HCT116 (cell line): ENCODE measurements around the gene PCDH1. TPM values are rescaled to one million over a fixed set of nuclear protein-coding genes. Genes with fewer than 3 reads are reported as not detected.

Source experiments
- ATAC-seq: fragments of 200-7000 bp; cut with Tn5 transposase; 2 replicates; pipeline ENCODE4 v1.9.1; 2020; ENCODE audit warnings: mild to moderate bottlenecking, moderate library complexity
- BruUV-seq: library from RNA; stranded (reverse); fragments of 400-500 nt; replicated peaks from 2 replicates; lab custom pipeline; 2021; lab: Mats Ljungman, UMichigan
- CTCF ChIA-PET: fragments of 300-600 bp; sonication (Branson Sonifier 250); formaldehyde crosslinking; loops from one replicate; lab custom pipeline; 2021; ENCODE audit warnings: antibody characterized with exemption; lab: Charles Lee
- POLR2A ChIA-PET: fragments of 300-600, 350-600 bp; sonication (Branson Sonifier 250); formaldehyde crosslinking; loops from one replicate; lab custom pipeline; 2021; ENCODE audit warnings: antibody characterized with exemption; lab: Charles Lee
- RAD21 ChIA-PET, 2 experiments: fragments of 300-600 bp; sonication (Branson Sonifier 250); formaldehyde crosslinking; loops; one replicate each; lab custom pipeline; 2023; ENCODE audit warnings: low total read pairs in 2 of 2; ENCODE audit not compliant: uncharacterized antibody in 2 of 2, unreplicated experiment in 2 of 2, low non-redundant PET in 1 of 2; lab: Charles Lee
- DNase-seq: peaks from one replicate; pipeline ENCODE4 v3.0.0-alpha.2; 2010; ENCODE audit warnings: low read depth, low spot score
- H2AFZ ChIP-seq: fragments of 200-600 bp; shearing (Covaris generic), sonication (generic); 2 replicates; pipeline ENCODE4 v1.6.1; 2017; ENCODE audit warnings: low read depth, mixed run types, mixed read lengths, antibody characterized with exemption, low read length; ENCODE audit not compliant: poor library complexity, severe bottlenecking
- H3K27ac ChIP-seq: 2 replicates; pipeline ENCODE4 v1.5.1; 2012; ENCODE audit warnings: low read depth, low read length
- H3K27me3 ChIP-seq: fragments of 200-600 bp; sonication (generic); 2 replicates; pipeline ENCODE4 v1.6.1; 2016; ENCODE audit warnings: mixed run types, low read length, mixed read lengths; ENCODE audit not compliant: insufficient read depth
- H3K36me3 ChIP-seq, 2 experiments: fragments of 200-500 bp in 1 of 2; fragments of 200-600 bp in 1 of 2; sonication (Bioruptor generic) in 1 of 2; sonication (generic) in 1 of 2; 2 replicates each; pipeline versions ENCODE4 v1.5.1 to v1.6.1; 2014 to 2016; ENCODE audit warnings: low read length in 2 of 2, inconsistent platforms in 1 of 2, mixed read lengths in 1 of 2, mixed run types in 1 of 2; ENCODE audit not compliant: insufficient read depth in 2 of 2, control insufficient read depth in 1 of 2
- H3K4me1 ChIP-seq, 2 experiments: fragments of 200-600 bp in 1 of 2; sonication (generic) in 1 of 2; 2 replicates each; pipeline versions ENCODE4 v1.5.1 to v1.6.1; 2012 to 2017; ENCODE audit warnings: low read length in 2 of 2, inconsistent platforms in 1 of 2, mild to moderate bottlenecking in 1 of 2, mixed read lengths in 1 of 2, mixed run types in 1 of 2, moderate library complexity in 1 of 2; ENCODE audit not compliant: insufficient read depth in 2 of 2, control insufficient read depth in 1 of 2
- H3K4me2 ChIP-seq: fragments of 200-600 bp; sonication (generic); 2 replicates; pipeline ENCODE4 v1.6.1; 2017; ENCODE audit warnings: mixed run types, low read length, mixed read lengths
- H3K4me3 ChIP-seq, 2 experiments: fragments of 200-600 bp in 1 of 2; sonication (generic) in 1 of 2; replicated peaks in 1 of 2; 2 replicates each; pipeline ENCODE4 v1.5.1; 2011 to 2016; ENCODE audit warnings: low read length in 2 of 2, control low read depth in 1 of 2, low read depth in 1 of 2, mild to moderate bottlenecking in 1 of 2, mixed read lengths in 1 of 2, mixed run types in 1 of 2
- H3K79me2 ChIP-seq: fragments of 200-600 bp; sonication (generic); 2 replicates; pipeline ENCODE4 v1.6.1; 2017; ENCODE audit warnings: mild to moderate bottlenecking, mixed run types, low read length, moderate library complexity, mixed read lengths; ENCODE audit not compliant: insufficient read depth
- H3K9ac ChIP-seq: fragments of 200-600 bp; sonication (generic); 2 replicates; pipeline ENCODE4 v1.6.1; 2016; ENCODE audit warnings: low read length, mixed read lengths
- H3K9me2 ChIP-seq: fragments of 200-600 bp; sonication (generic), shearing (Covaris generic); 2 replicates; pipeline ENCODE4 v1.6.1; 2017; ENCODE audit warnings: mixed run types, mild to moderate bottlenecking, moderate library complexity; ENCODE audit not compliant: insufficient read depth
- H3K9me3 ChIP-seq, 2 experiments: fragments of 200-500 bp in 1 of 2; fragments of 200-600 bp in 1 of 2; sonication (Bioruptor generic) in 1 of 2; sonication (generic) in 1 of 2; 2 replicates each; pipeline ENCODE4 v1.6.1; 2014 to 2017; ENCODE audit warnings: low read length in 2 of 2, mixed read lengths in 2 of 2, inconsistent platforms in 1 of 2, low read depth in 1 of 2, mild to moderate bottlenecking in 1 of 2, mixed run types in 1 of 2, moderate library complexity in 1 of 2; ENCODE audit not compliant: control insufficient read depth in 1 of 2, insufficient read depth in 1 of 2
- H4K20me1 ChIP-seq: fragments of 200-600 bp; sonication (generic), shearing (Covaris generic); 2 replicates; pipeline ENCODE4 v1.6.1; 2017; ENCODE audit warnings: mixed run types, mild to moderate bottlenecking, moderate library complexity; ENCODE audit not compliant: insufficient read depth
- ATF3 ChIP-seq: IDR thresholded peaks from 2 replicates; pipeline ENCODE4 v1.6.1; 2012
- CTCF ChIP-seq, 3 experiments: fragments of 200-600 bp in 1 of 3; sonication (generic) in 1 of 3; IDR thresholded peaks in 2 of 3; conservative IDR thresholded peaks in 1 of 3; 2 replicates each; pipeline ENCODE4 v1.5.1; 2012 to 2017; ENCODE audit warnings: low read depth in 2 of 3, low read length in 2 of 3, antibody characterized with exemption in 1 of 3, borderline replicate concordance in 1 of 3, control low read depth in 1 of 3, mild to moderate bottlenecking in 1 of 3, mixed read lengths in 1 of 3, mixed run types in 1 of 3, moderate library complexity in 1 of 3; ENCODE audit not compliant: insufficient read depth in 1 of 3
- EZH2 ChIP-seq: fragments of 200-600 bp; sonication (generic); IDR thresholded peaks from 2 replicates; pipeline ENCODE4 v1.6.1; 2017; ENCODE audit warnings: antibody characterized with exemption, mixed run types
- FOSL1 ChIP-seq: IDR thresholded peaks from 2 replicates; pipeline ENCODE4 v1.6.1; 2012; ENCODE audit warnings: low read depth
- MAX ChIP-seq: IDR thresholded peaks from 2 replicates; pipeline ENCODE4 v1.6.1; 2012
- REST ChIP-seq: IDR thresholded peaks from 2 replicates; pipeline ENCODE4 v1.6.1; 2012; ENCODE audit warnings: low read depth
- SRF ChIP-seq: IDR thresholded peaks from 2 replicates; pipeline ENCODE4 v1.6.1; 2012; ENCODE audit warnings: low read depth
- TCF7L2 ChIP-seq: IDR thresholded peaks from 2 replicates; pipeline ENCODE4 v1.7.0; 2011; ENCODE audit warnings: borderline replicate concordance, inconsistent platforms; ENCODE audit not compliant: insufficient read depth, insufficient read length; ENCODE audit errors: extremely low read depth
- ZFX ChIP-seq: fragments of 450-650 bp; IDR thresholded peaks from 2 replicates; pipeline ENCODE4 v1.6.1; 2017
- intact Hi-C: fragments of 100-400 bp; cut with micrococcal nuclease; formaldehyde crosslinking; loops from 2 replicates; pipeline ENCODE4 v1.10.0; 2022
- total RNA-seq: library from RNA; stranded (reverse); gene quantifications from one replicate; pipeline ENCODE4 v1.2.1, GENCODE V29; 2021; ENCODE audit not compliant: unreplicated experiment

PCDH1 gene
- total RNA-seq, 1 experiment from 2014 or later = 24.2 TPM

DNA sequence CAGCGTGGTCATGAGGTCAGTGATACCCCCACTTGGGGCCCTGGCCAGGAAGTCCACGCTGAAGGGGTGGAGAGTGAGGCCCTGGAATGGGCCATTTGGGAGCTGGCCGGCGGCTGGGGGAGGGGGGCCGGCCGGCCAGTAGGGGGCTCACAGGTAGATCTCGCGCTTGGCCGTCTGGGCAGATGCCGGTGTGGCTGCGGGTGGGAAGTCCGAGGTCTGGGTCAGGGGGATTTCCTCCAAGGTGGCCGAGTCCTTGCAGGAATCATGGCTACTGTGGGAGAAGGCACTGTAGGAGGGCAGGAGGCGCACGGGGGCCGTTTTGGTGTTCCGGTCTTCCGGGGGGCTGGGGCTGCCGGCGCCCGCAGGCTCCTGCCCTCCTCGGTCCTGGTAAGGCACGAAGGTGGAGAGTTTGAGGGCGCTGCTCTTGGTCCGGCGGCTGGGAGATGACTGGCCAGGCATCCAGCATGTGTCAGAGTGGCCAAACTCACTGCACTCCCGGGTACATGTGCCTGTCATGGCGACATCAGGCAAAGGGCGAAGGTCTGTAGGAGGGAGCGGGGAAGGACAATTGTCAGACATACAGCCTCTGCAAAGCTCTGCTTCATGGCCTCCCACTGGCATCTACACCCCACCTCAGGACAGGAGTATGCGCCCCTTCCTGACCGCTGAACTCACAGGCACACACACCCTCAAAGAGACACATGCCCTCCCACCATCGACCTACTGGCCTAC is 24.1 kb downstream of the PCDH1 start:
- Histone ChIP-seq H3K27ac (no peak overlapping the region), H3K4me2 (no peak overlapping the region), H3K9me3 (no peaks in the 10 kb centered on the region), H3K9ac (no peak overlapping the region), H2AFZ (no peak overlapping the region)
- no peak for ATAC-seq
- TF ChIP-seq SRF (no peak), TCF7L2 (no peak), FOSL1 (no peak), REST (no peak), ZFX (no peak), ATF3 (no peak), MAX (no peak), CTCF (IDR thresholded peaks at IDR 0.05 in 2 of 3, conservative IDR thresholded peaks at IDR 0.05 in 1 of 3; ENCODE audit: borderline replicate concordance in 1 of 3, insufficient read depth in 1 of 3, low read depth in 2 of 3, low read length in 2 of 3) (no peak), EZH2 (no peak)
- TF ChIP-seq, all 23 proteins: peak for 0
- H3K4me1 ChIP-seq = peaks cover 12 to 24% of the 10 kb centered on the region in 2 experiments; a peak in 3 of 4 replicates
- no peaks in the 10 kb centered on the region for H3K27me3 ChIP-seq
- intact Hi-C loops = no loop called here
- no peaks in the 10 kb centered on the region for H4K20me1 ChIP-seq
- no TSS peak for BruUV-seq
- no peaks in the 10 kb centered on the region for H3K79me2 ChIP-seq
- CTCF ChIA-PET = no interaction called here
- no peaks in the 10 kb centered on the region for H3K36me3 ChIP-seq
- POLR2A ChIA-PET = no interaction called here
- RAD21 ChIA-PET = no interaction called here
- no peak overlapping the region for H3K4me3 ChIP-seq
- DNase-seq = no peak
- H3K9me2 ChIP-seq = no peaks in the 10 kb centered on the region
